ENCODE data around the gene RUNX2.

- TF ChIP-seq CTCF (IDR thresholded peaks at IDR 0.05) (no peak), POLR2AphosphoS5 (IDR thresholded peaks at IDR 0.05) (no peak), POLR2A (IDR thresholded peaks at IDR 0.05) (no peak)
These were observed 177.3 kb downstream of the RUNX2 start for GRCh38 chr6:45505470-45505869.

Data from stomach (tissue), 4 donors.